ENCODE measurements around the gene EXOC1. TPM values are rescaled to one million over a fixed set of nuclear protein-coding genes. Genes with fewer than 3 reads are reported as not detected.
"Not testable (repeated sequence)": the region's sequence is repeated elsewhere in the genome, so short reads cannot be mapped to it uniquely, and the experiment has no call there.

The EXOC1 gene
- total and polyA plus RNA-seq, 2 of the 4 experiments (the other 2 are of a cell fraction), result 19.9 to 49.5 TPM

DNA sequence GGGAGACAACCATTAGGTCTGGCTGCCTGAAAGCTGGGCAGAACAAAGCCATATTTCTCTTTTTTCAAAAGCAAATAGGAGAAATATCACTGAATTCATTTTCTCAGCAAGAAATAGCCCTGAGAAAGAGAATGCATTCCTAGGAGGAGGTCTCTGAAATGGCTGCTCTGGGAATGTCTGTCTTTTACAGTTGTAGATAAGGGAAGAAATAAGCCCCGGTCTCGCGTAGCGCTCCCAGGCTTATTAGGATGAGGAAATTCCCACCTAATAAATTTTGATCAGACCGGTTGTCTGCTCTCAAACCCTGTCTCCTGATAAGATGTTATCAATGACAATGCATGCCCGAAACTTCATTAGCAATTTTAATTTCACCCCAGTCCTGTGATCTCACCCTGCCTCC lies 82.5 kb downstream of the EXOC1 start:
- H3K4me1 ChIP-seq (ENCODE audit: control insufficient read depth, insufficient read depth, low read length); H3K4ac ChIP-seq (ENCODE audit: low read depth, low read length); H2BK5ac ChIP-seq (ENCODE audit: low read depth, low read length, poor library complexity, severe bottlenecking); H3K18ac ChIP-seq (ENCODE audit: low read depth, low read length); intact Hi-C loops (cut with micrococcal nuclease); POLR2A ChIA-PET (ENCODE audit: unreplicated experiment); H3K27me3 ChIP-seq (ENCODE audit: control insufficient read depth, insufficient read depth, low read length); H4K8ac ChIP-seq (ENCODE audit: low read depth in 2 of 2, low read length in 2 of 2); dilution Hi-C loops (cut with HindIII; ENCODE audit: low sequenced_read_pairs, unreplicated experiment); H3K4me3 ChIP-seq (ENCODE audit: insufficient read depth, low read depth, low read length); H2BK120ac ChIP-seq (ENCODE audit: low read depth, low read length); H4K20me1 ChIP-seq (ENCODE audit: insufficient read depth, low read length); CTCF ChIA-PET; H3K9me3 ChIP-seq (ENCODE audit: control insufficient read depth, insufficient read depth, low read length); H3K36me3 ChIP-seq (ENCODE audit: control insufficient read depth, insufficient read depth, low read length); H2AK9ac ChIP-seq (replicated peaks; ENCODE audit: low read depth, low read length, poor library complexity); ATAC-seq (ENCODE audit: low read depth); H3K27ac ChIP-seq (ENCODE audit: insufficient read depth, low read length); H4K91ac ChIP-seq (ENCODE audit: insufficient read depth, low read depth, low read length); H3K23ac ChIP-seq (ENCODE audit: low read depth, low read length); H3K4me2 ChIP-seq (ENCODE audit: low read depth, low read length); H2AFZ ChIP-seq (replicated peaks; ENCODE audit: low read length, poor library complexity); BruUV-seq (replicated peaks); H2BK15ac ChIP-seq (ENCODE audit: low read depth, low read length); DNase-seq; H3K14ac ChIP-seq (replicated peaks; ENCODE audit: low read depth, low read length); H3K79me1 ChIP-seq (ENCODE audit: low read depth in 1 of 2, low read length in 2 of 2); H2BK20ac ChIP-seq (ENCODE audit: low read depth, low read length); H3K56ac ChIP-seq (ENCODE audit: extremely low read depth, insufficient read depth, low read length); in situ Hi-C loops (cut with MboI; ENCODE audit: low sequenced_read_pairs); H4K5ac ChIP-seq (ENCODE audit: low read depth, low read length); H2AK5ac ChIP-seq (ENCODE audit: low read depth, low read length); H3K9ac ChIP-seq (ENCODE audit: low read depth, low read length): not testable (repeated sequence)
- WGBS, 2 experiments (ENCODE audit: extremely low coverage in 2 of 2, insufficient read length in 1 of 2), result no CpG with 5 or more reads among the region's 6 CpGs
- H3K9me1 ChIP-seq (ENCODE audit: insufficient read depth, low read length), result peaks cover 10% of the 10 kb centered on the region; the same call in 1 of the 2 replicates
